ENCODE results near the gene ZNF608. TPM values are rescaled to one million over a fixed set of nuclear protein-coding genes. Genes with fewer than 3 reads are reported as not detected.
A peak's percentile ranks its signal among the peaks of the same experiment; 100 is the strongest.

Gene ZNF608
- total and polyA plus RNA-seq, 2 experiments from 2014 or later = 12.4 to 30.0 TPM

- H2AFZ ChIP-seq = no peak overlapping the region
- H4K20me1 ChIP-seq (ENCODE audit: insufficient read depth, poor library complexity, severe bottlenecking) = no peaks in the 10 kb centered on the region
- TF ChIP-seq, protein P1, sequence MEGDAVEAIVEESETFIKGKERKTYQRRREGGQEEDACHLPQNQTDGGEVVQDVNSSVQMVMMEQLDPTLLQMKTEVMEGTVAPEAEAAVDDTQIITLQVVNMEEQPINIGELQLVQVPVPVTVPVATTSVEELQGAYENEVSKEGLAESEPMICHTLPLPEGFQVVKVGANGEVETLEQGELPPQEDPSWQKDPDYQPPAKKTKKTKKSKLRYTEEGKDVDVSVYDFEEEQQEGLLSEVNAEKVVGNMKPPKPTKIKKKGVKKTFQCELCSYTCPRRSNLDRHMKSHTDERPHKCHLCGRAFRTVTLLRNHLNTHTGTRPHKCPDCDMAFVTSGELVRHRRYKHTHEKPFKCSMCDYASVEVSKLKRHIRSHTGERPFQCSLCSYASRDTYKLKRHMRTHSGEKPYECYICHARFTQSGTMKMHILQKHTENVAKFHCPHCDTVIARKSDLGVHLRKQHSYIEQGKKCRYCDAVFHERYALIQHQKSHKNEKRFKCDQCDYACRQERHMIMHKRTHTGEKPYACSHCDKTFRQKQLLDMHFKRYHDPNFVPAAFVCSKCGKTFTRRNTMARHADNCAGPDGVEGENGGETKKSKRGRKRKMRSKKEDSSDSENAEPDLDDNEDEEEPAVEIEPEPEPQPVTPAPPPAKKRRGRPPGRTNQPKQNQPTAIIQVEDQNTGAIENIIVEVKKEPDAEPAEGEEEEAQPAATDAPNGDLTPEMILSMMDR (IDR thresholded peaks at IDR 0.05; ENCODE audit: poor library complexity) = no peak
- TF ChIP-seq EZH2phosphoT487 (IDR thresholded peaks at IDR 0.05; ENCODE audit: low read depth, severe bottlenecking, unreplicated experiment) = no peak
- no peak for TF ChIP-seq EZH2 (IDR thresholded peaks at IDR 0.05; ENCODE audit: borderline replicate concordance)
- 86% methylated on average over 3 of the region's 3 CpGs for WGBS (ENCODE audit: low lambda C conversion rate, missing lambda C conversion rate)
- H3K79me2 ChIP-seq = peaks cover 94% of the 10 kb centered on the region
- H3K9me2 ChIP-seq (replicated peaks; ENCODE audit: insufficient read depth) = no peaks in the 10 kb centered on the region
- H3K9me3 ChIP-seq (ENCODE audit: low read depth) = no peaks in the 10 kb centered on the region
- H3K4me1 ChIP-seq (ENCODE audit: insufficient read depth) = peaks cover 50% of the 10 kb centered on the region
- no peak overlapping the region for H3K27ac ChIP-seq
- no peak for DNase-seq (ENCODE audit: low spot score)
- no peaks in the 10 kb centered on the region for H3K27me3 ChIP-seq
- no peak overlapping the region for H3K4me3 ChIP-seq
- no peak overlapping the region for H3K4me2 ChIP-seq
- no peaks in the 10 kb centered on the region for H3K36me3 ChIP-seq (replicated peaks; ENCODE audit: insufficient read depth, low read depth)
These were observed 13.8 kb downstream of the ZNF608 start for GRCh38 chr5:124732428-124733328.

DNA sequence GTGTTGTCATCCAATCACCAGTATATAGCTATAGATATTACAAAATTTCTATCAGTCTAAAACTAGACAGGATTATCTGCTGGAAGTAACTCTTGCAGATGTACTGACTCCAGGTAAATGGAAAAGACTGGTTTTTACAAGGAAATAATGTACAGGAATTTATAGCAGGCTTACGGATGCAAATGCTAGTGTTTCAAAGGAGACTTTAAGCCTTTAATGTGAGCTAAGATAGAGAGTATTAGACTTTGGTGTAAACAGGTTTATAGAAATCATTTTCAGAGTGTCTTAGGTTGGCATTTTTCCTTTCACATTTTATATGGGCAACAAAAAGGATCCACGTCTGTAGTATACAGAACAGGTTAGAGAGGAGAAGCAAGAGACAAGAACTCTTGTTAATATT, 16.1 kb downstream of the ZNF608 start:
- Histone ChIP-seq H4K20me1 (ENCODE audit: insufficient read depth, poor library complexity, severe bottlenecking) (peaks cover 7% of the 10 kb centered on the region), H3K79me2 (peaks cover 96% of the 10 kb centered on the region), H3K4me3 (no peak overlapping the region), H3K27me3 (no peaks in the 10 kb centered on the region), H3K4me1 (ENCODE audit: insufficient read depth) (peaks cover 27% of the 10 kb centered on the region), H3K9me3 (ENCODE audit: low read depth) (no peaks in the 10 kb centered on the region), H2AFZ (no peak overlapping the region), H3K27ac (no peak overlapping the region), H3K9me2 (replicated peaks; ENCODE audit: insufficient read depth) (no peaks in the 10 kb centered on the region), H3K4me2 (peak overlapping the region; percentile 5), H3K36me3 (replicated peaks; ENCODE audit: insufficient read depth, low read depth) (no peaks in the 10 kb centered on the region)
- DNase-seq (ENCODE audit: low spot score) = no peak
- WGBS (ENCODE audit: low lambda C conversion rate, missing lambda C conversion rate) = 41% methylated on average over 2 of the region's 2 CpGs
- no peak for TF ChIP-seq EZH2phosphoT487 (IDR thresholded peaks at IDR 0.05; ENCODE audit: low read depth, severe bottlenecking, unreplicated experiment)
- TF ChIP-seq EZH2 (IDR thresholded peaks at IDR 0.05; ENCODE audit: borderline replicate concordance) = no peak
- TF ChIP-seq, protein P1 (IDR thresholded peaks at IDR 0.05; ENCODE audit: poor library complexity) = no peak

DNA sequence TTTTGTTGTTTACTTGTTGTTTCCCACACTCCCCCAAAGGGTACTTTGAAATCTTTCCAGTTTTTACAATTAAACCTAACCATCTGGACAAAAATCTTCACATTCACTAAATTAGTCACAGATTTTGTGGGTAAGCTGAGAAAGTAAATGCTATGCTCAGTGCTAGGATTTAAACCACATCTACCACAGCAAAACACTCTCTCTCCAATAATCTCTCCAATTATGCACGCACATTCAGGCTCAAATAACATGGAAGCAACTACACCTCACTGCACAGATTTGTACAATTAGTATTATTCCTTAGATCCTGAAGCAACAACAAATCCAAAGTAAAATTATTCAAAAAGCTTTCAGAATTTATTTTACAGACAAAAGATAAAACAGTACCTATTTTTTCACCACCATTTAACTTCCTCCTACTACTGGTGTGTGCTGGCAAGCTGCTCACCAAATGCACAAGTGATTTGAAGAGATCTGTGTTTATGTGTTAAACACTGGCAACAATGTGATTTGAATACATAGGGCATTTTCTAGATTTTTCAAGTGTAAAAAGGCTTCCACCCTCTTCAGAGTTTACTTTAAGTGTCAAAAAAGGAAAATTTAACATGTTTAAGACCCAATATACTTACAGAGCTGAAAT, 16.6 kb downstream of the ZNF608 start:
- H3K36me3 ChIP-seq (replicated peaks; ENCODE audit: insufficient read depth, low read depth) = no peaks in the 10 kb centered on the region
- H3K4me2 ChIP-seq = peak overlapping the region; percentile 5
- H3K27ac ChIP-seq = no peak overlapping the region
- 79% methylated on average over 1 of the region's 1 CpG for WGBS (ENCODE audit: low lambda C conversion rate, missing lambda C conversion rate)
- peaks cover 100% of the 10 kb centered on the region for H3K79me2 ChIP-seq
- H3K9me2 ChIP-seq (replicated peaks; ENCODE audit: insufficient read depth) = no peaks in the 10 kb centered on the region
- DNase-seq (ENCODE audit: low spot score) = no peak
- no peaks in the 10 kb centered on the region for H3K27me3 ChIP-seq
- peaks cover 7% of the 10 kb centered on the region for H4K20me1 ChIP-seq (ENCODE audit: insufficient read depth, poor library complexity, severe bottlenecking)
- peaks cover 25% of the 10 kb centered on the region for H3K4me1 ChIP-seq (ENCODE audit: insufficient read depth)
- H3K4me3 ChIP-seq = no peak overlapping the region
- no peaks in the 10 kb centered on the region for H3K9me3 ChIP-seq (ENCODE audit: low read depth)
- no peak overlapping the region for H2AFZ ChIP-seq
- TF ChIP-seq EZH2phosphoT487 (IDR thresholded peaks at IDR 0.05; ENCODE audit: low read depth, severe bottlenecking, unreplicated experiment) = no peak
- TF ChIP-seq, protein P1 (IDR thresholded peaks at IDR 0.05; ENCODE audit: poor library complexity) = no peak
- no peak for TF ChIP-seq EZH2 (IDR thresholded peaks at IDR 0.05; ENCODE audit: borderline replicate concordance)

Measured in hepatocyte (in vitro differentiated cells).